Kidney capillary endothelial cell (primary cell): Measurements from ENCODE around the gene RAP1GAP2.
"Not testable (repeated sequence)": the region's sequence is repeated elsewhere in the genome, so short reads cannot be mapped to it uniquely, and the experiment has no call there.

Experiments used
- DNase-seq: peaks from one replicate; pipeline ENCODE4 v3.0.0-alpha.2; 2018; ENCODE audit warnings: low spot score

The RAP1GAP2 gene

DNA sequence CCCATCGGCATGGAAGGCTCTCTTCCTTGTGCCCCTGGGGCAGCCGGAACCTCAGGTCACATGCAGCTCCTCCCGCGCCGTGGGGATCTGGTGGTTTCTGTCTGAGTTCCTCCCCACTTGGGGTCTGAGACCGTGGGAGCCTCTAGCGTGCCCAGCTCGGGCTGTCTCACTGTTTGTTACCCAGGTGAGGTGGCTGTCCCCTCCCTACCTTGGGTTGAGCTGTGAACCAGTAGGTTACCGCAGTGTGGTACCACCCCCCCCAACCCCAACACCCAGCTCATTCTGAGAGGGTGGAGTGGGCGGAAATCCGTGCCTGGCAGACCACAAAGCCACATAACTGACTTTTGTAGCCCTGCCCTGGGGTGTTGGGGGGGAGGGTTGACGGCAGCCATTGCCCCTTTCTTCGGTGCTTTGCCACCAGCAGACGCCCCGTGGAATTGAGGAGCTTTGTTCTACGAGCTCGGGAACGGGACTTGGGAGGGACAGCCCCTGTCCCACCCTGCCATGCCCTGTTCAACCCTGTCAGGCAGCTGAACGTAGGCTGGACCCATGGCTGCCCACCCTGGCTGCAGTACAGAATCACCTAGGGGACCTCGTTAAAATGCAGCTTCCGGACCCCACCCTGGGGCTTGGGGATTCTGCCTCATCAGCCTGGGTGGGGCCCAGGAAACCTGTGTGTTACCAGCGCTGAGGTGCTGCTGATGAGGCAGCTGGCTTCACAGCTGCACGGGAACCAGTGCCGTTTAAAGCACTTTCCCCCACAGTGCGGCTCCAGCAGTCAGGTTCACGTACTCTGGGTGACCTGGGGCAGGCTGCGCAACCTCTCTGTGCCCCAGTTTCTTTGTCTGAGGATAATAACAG, 18.5 kb downstream of the RAP1GAP2 start:
- no peak for DNase-seq

DNA sequence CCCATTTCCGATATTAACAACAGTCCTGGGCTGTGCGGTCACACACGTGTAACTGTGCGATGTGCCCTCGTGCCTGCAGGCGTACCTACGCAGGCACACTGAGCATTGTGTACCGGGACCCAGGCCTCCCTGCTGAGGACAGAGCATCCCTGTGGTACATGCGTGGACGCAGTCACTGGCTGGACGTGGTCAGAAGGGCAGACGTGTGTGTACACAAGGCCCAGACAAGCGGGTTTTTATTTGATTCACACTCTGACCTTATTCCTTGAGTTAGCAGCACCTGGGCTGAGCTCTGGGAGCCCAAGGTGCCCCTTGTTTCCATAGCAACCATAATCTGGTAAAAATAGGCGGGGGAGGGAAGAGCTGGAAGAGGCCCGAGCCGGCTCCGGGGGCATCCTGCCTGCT, 19.5 kb downstream of the RAP1GAP2 start:
- no peak for DNase-seq

DNA sequence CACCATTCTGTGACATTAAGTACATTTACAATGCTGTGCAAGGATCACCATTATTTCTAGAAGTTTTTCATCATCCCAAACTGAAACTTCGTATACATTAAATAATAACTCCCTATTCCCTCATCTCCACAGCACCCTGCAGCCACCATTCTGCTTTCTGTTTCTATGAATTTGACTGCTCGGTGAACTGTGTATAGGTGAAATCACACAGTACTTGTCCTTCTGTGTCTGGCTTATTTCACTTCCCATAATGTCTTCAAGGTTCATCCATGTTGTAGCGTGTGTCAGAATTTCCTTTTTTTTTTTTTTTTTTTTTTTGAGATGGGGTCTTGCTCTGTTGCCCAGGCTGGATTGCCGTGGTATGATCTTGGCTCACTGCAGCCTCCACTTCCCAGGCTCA, 20.4 kb downstream of the RAP1GAP2 start:
- DNase-seq, result no peak

DNA sequence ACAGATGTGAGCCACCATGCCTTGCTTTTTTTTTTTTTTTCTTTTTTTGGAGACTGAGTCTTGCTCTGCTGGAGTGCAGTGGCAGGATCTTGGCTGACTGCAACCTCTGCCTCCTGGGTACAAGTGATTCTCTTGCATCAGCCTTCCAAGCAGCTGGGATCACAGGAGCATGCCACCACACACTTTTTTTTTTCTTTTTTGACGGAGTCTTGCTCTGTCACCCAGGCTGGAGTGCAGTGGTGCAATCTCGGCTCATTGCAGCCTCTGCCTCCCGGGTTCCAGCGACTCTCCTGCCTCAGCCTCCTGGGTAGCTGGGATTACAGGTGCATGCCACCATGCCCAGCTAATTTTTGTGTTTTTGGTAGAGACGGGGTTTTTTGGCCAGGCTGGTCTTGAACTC, 23.1 kb downstream of the RAP1GAP2 start:
- not testable (repeated sequence) for DNase-seq

DNA sequence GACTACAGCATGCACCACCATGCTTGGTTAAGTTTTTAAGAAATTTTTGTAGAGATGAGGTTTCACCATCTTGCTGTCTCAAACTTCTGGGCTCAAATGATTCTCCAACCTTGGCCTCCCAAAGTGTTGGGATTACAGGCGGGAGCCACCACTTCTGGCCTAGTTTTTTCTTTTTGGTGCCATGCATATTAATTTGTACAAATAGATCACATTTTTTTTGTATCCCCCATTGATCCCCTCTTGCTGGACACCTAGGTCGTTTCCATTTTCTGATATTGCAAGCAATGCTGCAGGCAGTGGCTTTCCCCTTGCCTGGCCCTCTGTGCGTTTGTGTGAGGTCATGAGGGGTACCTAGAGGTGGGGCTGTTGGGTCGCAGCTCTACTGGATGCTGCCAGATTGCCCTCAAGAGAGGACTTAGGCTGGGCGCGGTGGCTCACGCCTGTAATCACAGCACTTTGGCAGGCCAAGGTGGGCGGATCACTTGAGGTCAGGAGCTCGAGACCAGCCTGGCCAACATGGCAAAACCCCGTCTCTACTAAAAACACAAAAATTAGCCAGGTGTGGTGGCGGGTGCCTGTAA, 23.8 kb downstream of the RAP1GAP2 start:
- DNase-seq, result no peak

DNA sequence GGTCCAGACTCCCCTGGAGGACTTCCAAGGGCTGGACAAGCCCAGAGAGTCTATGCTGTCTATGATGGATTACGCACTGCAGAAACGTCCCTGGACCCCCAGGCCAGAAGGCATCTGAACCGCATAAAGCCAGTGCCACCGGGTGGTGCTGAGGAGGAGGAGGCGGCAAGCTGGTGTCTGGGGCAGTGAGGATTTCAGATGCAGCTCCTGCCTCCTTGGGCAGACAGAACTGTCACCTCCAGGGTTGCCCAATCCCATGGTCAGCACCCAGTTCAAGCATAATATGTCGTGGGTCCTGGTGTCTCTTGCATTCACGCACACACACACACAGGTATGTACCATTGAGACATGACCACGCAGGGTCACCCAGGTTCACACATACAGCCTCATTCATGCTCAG, 25.6 kb downstream of the RAP1GAP2 start:
- no peak for DNase-seq

DNA sequence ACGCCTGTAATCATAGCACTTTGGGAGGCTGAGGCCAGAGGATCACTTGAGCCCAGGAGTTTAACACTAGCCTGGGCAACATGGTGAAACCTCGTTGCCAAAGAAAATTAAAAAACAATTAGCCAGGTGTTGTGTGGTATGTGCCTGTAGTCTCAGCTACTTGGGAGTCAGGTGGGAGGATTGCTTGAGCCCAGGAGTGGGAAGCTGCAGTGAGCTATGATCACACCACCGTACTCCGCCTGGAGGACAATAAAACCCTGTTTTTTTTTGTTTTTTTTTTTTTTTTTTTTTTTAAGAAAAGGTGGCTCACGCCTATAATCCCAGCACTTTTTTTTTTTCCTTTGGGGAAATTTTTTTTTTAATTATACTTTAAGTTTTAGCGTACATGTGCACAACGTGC, 26.1 kb downstream of the RAP1GAP2 start:
- no peak for DNase-seq

DNA sequence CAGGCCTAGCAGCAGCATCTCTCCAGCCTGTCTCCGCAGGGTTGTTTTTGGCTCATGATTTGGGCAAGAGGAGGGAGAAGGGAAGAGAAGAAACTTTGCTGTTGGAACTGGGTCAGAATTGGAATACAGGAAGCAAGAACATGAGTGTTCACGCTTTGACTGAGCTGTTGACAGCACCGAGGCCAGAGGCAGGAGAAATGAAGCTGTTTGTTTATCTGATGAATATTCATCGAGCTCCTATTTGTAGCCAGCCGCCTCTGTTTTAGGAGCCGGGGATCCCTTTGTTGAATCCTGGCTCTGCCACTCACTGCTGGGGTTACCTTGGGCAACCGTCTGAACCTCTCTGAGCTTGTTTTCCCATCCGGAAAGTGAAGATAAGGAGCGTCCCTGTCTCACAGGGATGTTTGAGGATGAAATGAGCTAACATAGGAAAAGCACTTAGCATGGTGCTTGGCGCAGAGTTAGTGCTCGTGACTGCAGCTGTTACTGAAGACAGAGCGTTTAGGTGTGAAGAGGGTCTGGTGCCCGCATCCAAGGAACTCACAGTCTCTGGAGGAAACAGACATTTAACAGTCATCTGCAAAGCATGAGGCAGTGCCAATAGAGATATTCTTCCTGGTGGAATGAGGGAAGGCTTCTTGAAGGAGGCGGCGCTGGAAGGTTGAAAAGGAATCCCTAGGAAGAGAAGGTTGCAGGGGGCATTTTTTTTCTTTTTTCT, 29.2 kb downstream of the RAP1GAP2 start:
- no peak for DNase-seq

DNA sequence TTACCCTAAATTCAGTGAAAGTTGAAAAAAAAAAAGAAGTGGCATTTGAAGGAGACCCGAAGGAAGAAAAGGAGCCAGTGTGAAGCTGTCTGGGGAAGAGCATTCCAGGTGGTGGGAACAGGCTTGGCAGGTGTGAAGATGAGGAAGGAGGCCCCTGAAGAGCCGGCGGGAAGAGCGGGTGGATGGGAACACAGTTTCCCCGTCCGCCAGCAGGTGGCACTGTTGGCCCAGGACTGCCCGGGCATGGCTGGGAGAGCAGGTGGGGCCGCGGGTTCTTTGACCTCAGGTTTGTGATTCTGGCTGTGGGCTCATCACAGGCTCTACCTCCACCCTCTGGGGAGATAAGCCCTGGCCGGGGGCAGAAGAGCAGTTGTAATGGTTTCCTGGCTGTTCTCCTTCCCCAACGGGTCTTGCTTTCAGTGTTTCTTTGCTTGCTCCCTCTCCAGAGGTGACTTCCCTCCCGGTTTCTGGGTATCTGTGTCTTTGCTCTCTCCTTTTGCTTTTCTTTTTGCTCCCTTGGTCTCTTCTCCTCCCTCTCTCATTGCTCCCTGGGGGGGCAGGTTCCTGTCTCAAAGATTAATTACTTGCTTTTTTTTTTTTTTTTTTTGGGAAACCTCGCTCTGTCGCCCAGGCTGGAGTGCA, 32.3 kb downstream of the RAP1GAP2 start:
- peak; percentile 58 for DNase-seq

DNA sequence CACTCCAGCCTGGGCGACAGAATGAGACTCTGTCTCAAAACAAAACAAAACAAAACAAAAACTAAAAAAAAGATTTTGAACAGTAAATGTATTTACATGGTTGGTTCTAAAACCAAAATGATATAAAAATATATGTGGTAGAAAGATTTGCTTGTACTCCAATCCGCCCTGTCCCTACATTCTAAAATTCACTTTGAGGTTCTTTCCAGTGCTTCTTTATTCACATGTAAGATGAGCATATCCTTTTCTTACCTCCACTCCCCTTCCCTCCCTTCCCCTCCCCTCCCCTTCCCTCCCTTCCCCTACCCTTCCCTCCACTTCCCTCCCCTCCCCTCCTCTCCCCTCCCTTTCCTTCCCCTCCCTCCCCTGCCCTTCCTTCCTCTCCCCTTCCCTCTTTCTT, 34.4 kb downstream of the RAP1GAP2 start:
- DNase-seq, result no peak

DNA sequence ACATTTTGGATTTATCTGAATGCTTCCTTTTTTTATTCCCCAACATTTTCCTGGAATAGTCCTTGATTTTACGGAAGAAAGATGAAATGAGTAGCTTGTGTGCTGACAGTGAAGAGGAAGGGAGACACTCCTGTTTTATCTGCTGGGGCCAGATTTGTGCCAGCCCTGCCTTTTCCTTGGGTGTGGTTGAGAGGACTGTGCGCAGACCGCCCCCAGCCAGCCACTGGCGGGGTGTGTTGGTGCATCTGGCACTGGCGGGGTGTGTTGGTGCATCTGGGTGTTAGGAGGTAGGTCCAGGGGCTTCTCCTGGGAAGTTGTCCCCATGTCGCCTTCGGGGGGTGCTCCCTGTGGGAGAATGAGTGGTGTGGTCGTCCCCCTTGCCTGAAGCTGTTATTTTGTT, 39.5 kb downstream of the RAP1GAP2 start:
- DNase-seq, result no peak

DNA sequence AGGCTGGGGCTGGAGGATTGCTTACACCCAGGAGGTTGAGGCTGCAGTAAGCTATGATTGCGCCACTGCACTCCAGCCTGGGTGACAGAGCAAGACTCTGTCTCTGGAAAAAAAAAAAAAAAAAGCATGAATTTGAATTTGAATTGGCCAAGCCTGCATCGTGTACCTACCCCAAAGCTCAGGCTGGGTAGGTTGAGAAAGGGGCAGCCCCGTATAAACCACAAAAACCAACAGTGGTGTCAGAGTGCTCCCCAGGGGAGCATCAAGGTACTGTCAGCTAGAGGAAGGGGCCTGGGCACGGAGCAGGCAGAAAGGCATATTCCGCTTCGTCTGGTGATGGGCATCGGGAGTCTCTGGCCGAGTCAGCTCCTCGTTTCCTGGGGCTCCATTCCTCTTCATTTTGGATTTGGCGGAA, 40.9 kb downstream of the RAP1GAP2 start:
- DNase-seq, result no peak

DNA sequence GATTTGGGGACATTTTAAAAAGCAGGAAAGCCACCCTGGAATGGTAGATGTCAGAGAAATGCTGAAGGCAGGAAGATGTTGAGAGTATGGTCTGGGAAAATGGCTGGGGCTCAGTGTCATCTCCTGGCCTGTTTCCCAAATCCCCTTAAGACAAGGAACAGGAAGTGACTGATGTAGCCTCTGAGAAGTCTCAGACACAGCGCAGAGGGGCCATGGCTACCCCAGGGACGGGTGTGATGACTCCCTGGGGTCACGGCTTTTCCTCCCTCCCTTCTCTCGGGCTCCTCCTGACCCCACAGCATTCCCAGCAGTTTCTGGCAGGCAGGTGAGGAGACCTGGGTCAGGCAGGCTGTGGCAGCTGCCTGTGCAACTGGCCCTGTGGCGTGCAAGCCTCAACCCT, 45.4 kb downstream of the RAP1GAP2 start:
- DNase-seq, result peak; percentile 83

DNA sequence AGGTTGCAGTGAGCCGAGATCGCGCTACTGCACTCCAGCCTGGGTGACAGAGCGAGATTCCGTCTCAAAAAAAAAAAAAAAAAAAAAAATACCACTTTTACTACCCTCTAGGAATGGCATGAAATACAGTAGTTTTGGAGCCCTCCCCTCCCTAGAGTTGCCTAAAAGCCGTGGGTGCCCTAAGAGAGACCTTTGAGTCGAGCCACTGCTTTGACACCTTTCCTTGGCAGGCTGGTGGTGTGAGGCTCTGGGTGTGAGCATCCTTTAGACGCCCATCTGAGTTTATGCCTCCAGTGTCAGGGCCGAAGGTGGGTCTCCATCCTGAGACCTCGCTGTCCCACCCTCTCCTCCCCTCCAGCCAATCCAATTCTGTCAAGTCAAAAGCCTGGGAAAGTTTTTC, 46.2 kb downstream of the RAP1GAP2 start:
- DNase-seq, result no peak

DNA sequence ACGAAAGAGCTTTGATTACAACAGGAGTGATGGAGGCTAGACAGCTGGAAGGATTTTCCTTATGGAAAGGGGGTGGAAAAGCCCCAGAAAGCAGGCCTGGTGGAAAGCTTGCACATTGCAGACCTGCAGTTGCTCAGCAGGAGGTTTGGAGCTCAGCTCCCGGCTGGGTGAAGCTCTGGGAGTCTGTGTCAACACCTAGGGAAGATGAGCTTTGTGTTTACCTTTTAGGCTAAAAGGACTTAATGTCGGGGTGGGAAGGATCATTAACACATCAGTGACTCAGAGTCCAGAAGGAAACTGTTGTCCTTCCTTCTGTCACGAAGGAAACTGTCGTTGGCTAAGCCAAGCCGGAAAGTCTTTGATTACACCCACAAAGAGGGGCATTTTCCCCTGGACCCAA, 48.2 kb downstream of the RAP1GAP2 start:
- peak; percentile 45 for DNase-seq

DNA sequence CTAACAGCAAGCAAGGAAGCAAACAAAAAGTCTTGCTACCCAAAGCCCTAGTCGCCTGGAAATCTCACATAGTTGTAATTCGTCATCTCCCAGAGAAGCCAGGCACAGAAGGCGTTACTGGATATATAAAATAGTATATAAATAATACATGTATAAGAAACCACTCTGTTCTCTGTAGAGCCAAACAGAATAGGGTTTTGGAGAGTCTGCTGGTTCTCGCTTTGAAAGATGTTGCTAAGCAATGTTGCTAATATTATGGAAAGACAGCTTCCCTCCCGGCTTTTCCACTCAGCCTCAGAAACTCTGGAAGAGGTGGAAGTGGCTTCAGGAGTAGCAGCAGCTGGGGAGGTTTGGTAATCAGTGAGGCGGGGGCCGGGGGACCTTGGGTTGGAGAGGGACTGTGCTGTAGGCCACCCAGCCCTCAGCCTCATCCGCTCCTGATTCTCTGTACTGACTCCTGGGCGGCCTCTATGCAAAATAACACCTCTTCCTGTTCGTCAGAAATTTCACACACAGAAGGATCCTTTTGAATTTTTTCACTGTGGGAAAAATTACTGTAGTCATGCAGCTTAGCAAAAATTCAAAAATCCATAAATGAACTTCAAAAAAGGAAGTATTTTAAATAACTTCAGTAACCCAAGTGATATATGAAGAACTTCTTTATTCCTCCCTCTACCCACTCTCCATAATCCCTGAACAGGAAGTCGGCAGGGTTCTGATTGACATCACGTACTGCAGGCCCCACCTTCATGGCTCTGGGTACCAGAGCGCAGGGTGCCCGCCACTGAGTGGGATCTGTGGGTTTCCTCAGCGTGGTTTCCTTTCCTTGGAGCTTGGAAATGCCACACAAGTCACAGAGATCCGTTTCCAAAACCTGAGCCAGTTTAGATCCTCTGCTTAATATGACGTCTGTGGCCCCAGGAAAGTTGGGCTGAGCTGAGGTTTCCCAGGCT, 51.4 kb downstream of the RAP1GAP2 start:
- no peak for DNase-seq

DNA sequence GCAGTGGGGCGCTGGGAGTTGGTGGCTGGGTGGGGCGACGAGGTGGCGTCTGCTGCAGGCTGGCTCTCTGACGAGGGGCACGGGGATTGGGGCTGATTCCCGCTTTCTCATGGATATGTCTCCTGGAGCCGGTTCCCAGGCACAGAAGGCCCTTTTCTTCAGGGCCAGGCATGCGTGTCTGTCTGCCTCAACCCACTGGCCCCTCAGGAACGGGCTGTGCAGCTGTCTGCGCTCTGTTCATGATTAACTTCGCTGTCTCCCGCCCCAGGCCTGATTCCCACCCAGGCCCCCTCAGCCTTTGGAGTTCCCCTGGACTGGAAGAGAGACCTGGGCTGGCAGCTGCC, 53.1 kb downstream of the RAP1GAP2 start:
- no peak for DNase-seq

DNA sequence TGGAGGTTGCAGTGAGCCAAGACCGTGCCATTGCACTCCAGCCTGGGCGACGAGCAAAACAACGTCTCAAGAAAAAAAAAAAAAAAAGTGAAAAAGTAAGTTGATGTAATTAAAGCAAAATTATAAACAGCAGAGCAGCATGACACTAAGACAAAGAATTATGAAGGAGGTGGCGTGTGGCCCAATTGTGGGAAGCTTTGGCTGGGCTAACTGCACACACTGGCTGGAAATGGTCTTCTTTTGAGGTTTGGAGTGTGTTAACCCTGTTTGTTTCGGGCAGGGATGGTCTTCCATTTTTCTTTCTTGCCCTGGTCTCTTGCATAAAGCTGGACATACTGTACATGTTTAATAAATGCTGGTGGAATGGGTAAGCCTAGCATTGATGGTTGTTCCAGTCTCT, 54.8 kb downstream of the RAP1GAP2 start:
- no peak for DNase-seq

DNA sequence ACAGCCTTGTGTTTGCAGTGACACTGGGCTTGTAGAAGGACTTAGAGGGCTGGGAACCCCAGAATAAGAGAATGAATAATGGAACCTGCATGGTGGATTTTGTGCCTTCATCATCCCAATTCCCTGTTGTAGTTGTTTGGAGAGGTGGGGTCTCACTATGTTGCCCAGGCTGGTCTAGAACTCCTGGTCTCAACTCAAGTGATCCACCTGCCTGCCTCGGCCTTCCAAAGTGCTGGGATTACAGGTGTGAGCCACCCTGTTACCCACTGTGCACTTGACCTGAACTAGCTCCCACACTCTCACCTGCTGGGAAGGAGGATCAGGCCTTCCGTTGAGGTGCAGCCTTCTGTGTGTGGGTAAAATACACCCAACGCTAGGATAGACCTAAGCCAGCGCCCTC, 55.4 kb downstream of the RAP1GAP2 start:
- DNase-seq, result no peak

DNA sequence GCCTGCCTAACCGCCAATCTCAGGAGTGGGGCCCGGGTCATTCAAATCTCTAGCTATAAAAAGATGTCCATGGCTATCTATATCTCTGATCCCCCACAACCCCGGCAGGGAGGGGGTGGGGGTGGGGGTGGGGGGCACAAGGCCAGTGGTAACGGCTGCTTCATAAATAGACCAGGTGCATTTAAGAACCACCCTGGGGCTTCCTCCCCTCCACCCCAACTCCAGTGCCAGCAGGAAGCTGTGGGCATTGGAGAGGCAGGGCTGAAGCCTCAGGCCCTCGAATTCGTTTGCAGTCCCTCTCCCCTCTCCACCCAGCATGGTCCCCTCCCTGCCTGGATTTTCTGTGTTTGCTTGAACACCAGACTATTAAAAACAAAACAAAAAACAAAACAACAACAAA, 56.0 kb downstream of the RAP1GAP2 start:
- no peak for DNase-seq

DNA sequence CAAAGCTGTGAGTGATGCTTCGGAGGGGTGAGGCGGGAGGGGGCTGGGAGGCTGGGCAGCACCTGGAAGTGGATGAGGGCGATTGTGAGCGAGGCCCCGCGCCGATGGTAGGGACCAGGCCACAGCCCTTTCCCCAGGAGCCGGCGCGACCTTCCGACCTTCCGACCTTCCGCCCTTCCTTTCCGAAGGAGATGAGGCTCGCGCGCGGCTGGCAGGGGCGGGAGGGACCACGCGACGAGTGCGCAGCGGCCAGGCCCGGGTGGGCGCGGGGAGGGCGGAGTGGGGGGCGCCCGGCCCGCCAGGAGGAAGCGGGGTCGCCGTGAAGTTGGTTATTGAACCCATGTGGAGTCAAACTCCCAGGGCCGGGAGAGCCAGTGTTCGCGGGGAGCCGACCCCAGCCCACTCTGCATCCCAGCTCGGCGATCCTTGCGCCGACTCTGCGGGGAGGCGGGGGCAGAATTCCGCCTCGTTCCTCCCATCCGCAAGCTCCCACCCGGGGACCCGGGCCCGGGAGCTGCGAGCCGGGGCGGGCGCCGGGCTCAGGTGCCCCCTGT, 56.6 kb downstream of the RAP1GAP2 start:
- DNase-seq, result no peak
